HepG2 (cell line): Measurements from ENCODE around the gene MLYCD. TPM values are rescaled to one million over a fixed set of nuclear protein-coding genes. Genes with fewer than 3 reads are reported as not detected.

Experiments
- BRCA1 ChIP-seq: sonication (generic); formaldehyde crosslinking; IDR thresholded peaks from 2 replicates; pipeline ENCODE4 v1.4.0; 2020; ENCODE audit warnings: missing genetic modification reagents
- CERS6 ChIP-seq: sonication (generic); formaldehyde crosslinking; IDR thresholded peaks from 2 replicates; pipeline ENCODE4 v1.5.0; 2020; ENCODE audit warnings: missing genetic modification reagents
- GTF3A ChIP-seq: sonication (generic); formaldehyde crosslinking; conservative IDR thresholded peaks from 2 replicates; pipeline ENCODE4 v1.4.0; 2020; ENCODE audit warnings: mild to moderate bottlenecking, missing genetic modification reagents
- HNRNPLL ChIP-seq: fragments of 200-400 bp; formaldehyde crosslinking; IDR thresholded peaks from 2 replicates; pipeline ENCODE4 v1.6.1; 2017; ENCODE audit warnings: mild to moderate bottlenecking, low read depth, low read length; ENCODE audit not compliant: poor library complexity, severe bottlenecking
- MZF1 ChIP-seq: sonication (generic); formaldehyde crosslinking; IDR thresholded peaks from 2 replicates; pipeline ENCODE4 v1.8.1; 2023; ENCODE audit warnings: mild to moderate bottlenecking, missing genetic modification reagents, borderline replicate concordance
- PHF5A ChIP-seq: IDR thresholded peaks from one replicate; pipeline ENCODE4 v1.6.1; 2018; ENCODE audit warnings: low read depth, missing genetic modification reagents; ENCODE audit not compliant: unreplicated experiment
- SP140L ChIP-seq: sonication (generic); formaldehyde crosslinking; IDR thresholded peaks from 2 replicates; pipeline ENCODE4 v1.4.0; 2020; ENCODE audit warnings: missing genetic modification reagents, borderline replicate concordance
- ZBTB38 ChIP-seq: sonication (generic); formaldehyde crosslinking; IDR thresholded peaks from 2 replicates; pipeline ENCODE4 v1.5.1; 2020; ENCODE audit warnings: mild to moderate bottlenecking, missing genetic modification reagents
- ZNF160 ChIP-seq: sonication (generic); formaldehyde crosslinking; IDR thresholded peaks from 2 replicates; pipeline ENCODE4 v1.8.0; 2022; ENCODE audit warnings: mild to moderate bottlenecking, inconsistent platforms, missing genetic modification reagents
- ZNF335 ChIP-seq: sonication (generic); formaldehyde crosslinking; IDR thresholded peaks from 2 replicates; pipeline ENCODE4 v1.4.0; 2020; ENCODE audit warnings: missing genetic modification reagents
- polyA plus RNA-seq, 8 experiments: library from polyadenylated mRNA; depleted of rRNA in 3 of 8; stranded (reverse) in 7 of 8; unstranded in 1 of 8; fragments of >200 nt; fragmentation: Illumina TruSeq in 4 of 8; extraction: Trizol in 4 of 8; gene quantifications; 2 replicates each; pipeline versions ENCODE4 v1.2.1 to v1.2.3, GENCODE V29; 2011 to 2016; ENCODE audit warnings: low read depth in 4 of 8, missing spikeins in 1 of 8, mixed read lengths in 1 of 8; ENCODE audit not compliant: insufficient read depth in 1 of 8
- total RNA-seq, 5 experiments: library from RNA; depleted of rRNA; stranded (reverse); fragments of >200 nt; fragmentation: Illumina TruSeq; extraction: Trizol; gene quantifications; 2 replicates each; pipeline ENCODE4 v1.2.3, GENCODE V29; 2016; ENCODE audit warnings: low read depth in 1 of 5
- TF ChIP-seq, protein P1 (sequence below): fragments of 450-650 bp; IDR thresholded peaks from 2 replicates; pipeline ENCODE4 v1.6.1; 2016
- TF ChIP-seq, protein P2 (sequence below): sonication (generic); formaldehyde crosslinking; IDR thresholded peaks from 2 replicates; pipeline ENCODE4 v1.5.0; 2020; ENCODE audit warnings: mild to moderate bottlenecking, missing genetic modification reagents, borderline replicate concordance
- TF ChIP-seq, protein P3 (sequence below): sonication (generic); formaldehyde crosslinking; IDR thresholded peaks from 2 replicates; pipeline ENCODE4 v1.4.0; 2020; ENCODE audit warnings: low read depth, mild to moderate bottlenecking, missing genetic modification reagents
- TF ChIP-seq, protein P4 (sequence below): sonication (generic); formaldehyde crosslinking; IDR thresholded peaks from 2 replicates; pipeline ENCODE4 v1.4.0; 2020; ENCODE audit warnings: missing genetic modification reagents

MLYCD gene
- total and polyA plus RNA-seq, 2 of the 13 experiments (the other 11 are each of a cell fraction or from before 2014, with no cell fraction given), result 1.8 to 4.0 TPM

- TF ChIP-seq, protein P1, sequence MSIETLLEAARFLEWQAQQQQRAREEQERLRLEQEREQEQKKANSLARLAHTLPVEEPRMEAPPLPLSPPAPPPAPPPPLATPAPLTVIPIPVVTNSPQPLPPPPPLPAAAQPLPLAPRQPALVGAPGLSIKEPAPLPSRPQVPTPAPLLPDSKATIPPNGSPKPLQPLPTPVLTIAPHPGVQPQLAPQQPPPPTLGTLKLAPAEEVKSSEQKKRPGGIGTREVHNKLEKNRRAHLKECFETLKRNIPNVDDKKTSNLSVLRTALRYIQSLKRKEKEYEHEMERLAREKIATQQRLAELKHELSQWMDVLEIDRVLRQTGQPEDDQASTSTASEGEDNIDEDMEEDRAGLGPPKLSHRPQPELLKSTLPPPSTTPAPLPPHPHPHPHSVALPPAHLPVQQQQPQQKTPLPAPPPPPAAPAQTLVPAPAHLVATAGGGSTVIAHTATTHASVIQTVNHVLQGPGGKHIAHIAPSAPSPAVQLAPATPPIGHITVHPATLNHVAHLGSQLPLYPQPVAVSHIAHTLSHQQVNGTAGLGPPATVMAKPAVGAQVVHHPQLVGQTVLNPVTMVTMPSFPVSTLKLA, result peak; percentile 82
- TF ChIP-seq ZBTB38 (peak; percentile 79), MZF1 (no peak; the same call in 1 of the 2 replicates), HNRNPLL (peak; percentile 51), PHF5A (CRISPR knock-in tag) (peak; percentile 19), ZNF335 (CRISPR knock-in tag) (peak; percentile 94; the same call in 1 of the 2 replicates), BRCA1 (CRISPR knock-in tag) (peak; percentile 61; the same call in 1 of the 2 replicates), GTF3A (CRISPR knock-in tag) (0 out of 2 replicates have a peak, but pooled peaks have one; percentile 77), ZNF160 (CRISPR knock-in tag) (no peak), SP140L (CRISPR knock-in tag) (no peak), CERS6 (CRISPR knock-in tag) (no peak)
- TF ChIP-seq, protein P2, sequence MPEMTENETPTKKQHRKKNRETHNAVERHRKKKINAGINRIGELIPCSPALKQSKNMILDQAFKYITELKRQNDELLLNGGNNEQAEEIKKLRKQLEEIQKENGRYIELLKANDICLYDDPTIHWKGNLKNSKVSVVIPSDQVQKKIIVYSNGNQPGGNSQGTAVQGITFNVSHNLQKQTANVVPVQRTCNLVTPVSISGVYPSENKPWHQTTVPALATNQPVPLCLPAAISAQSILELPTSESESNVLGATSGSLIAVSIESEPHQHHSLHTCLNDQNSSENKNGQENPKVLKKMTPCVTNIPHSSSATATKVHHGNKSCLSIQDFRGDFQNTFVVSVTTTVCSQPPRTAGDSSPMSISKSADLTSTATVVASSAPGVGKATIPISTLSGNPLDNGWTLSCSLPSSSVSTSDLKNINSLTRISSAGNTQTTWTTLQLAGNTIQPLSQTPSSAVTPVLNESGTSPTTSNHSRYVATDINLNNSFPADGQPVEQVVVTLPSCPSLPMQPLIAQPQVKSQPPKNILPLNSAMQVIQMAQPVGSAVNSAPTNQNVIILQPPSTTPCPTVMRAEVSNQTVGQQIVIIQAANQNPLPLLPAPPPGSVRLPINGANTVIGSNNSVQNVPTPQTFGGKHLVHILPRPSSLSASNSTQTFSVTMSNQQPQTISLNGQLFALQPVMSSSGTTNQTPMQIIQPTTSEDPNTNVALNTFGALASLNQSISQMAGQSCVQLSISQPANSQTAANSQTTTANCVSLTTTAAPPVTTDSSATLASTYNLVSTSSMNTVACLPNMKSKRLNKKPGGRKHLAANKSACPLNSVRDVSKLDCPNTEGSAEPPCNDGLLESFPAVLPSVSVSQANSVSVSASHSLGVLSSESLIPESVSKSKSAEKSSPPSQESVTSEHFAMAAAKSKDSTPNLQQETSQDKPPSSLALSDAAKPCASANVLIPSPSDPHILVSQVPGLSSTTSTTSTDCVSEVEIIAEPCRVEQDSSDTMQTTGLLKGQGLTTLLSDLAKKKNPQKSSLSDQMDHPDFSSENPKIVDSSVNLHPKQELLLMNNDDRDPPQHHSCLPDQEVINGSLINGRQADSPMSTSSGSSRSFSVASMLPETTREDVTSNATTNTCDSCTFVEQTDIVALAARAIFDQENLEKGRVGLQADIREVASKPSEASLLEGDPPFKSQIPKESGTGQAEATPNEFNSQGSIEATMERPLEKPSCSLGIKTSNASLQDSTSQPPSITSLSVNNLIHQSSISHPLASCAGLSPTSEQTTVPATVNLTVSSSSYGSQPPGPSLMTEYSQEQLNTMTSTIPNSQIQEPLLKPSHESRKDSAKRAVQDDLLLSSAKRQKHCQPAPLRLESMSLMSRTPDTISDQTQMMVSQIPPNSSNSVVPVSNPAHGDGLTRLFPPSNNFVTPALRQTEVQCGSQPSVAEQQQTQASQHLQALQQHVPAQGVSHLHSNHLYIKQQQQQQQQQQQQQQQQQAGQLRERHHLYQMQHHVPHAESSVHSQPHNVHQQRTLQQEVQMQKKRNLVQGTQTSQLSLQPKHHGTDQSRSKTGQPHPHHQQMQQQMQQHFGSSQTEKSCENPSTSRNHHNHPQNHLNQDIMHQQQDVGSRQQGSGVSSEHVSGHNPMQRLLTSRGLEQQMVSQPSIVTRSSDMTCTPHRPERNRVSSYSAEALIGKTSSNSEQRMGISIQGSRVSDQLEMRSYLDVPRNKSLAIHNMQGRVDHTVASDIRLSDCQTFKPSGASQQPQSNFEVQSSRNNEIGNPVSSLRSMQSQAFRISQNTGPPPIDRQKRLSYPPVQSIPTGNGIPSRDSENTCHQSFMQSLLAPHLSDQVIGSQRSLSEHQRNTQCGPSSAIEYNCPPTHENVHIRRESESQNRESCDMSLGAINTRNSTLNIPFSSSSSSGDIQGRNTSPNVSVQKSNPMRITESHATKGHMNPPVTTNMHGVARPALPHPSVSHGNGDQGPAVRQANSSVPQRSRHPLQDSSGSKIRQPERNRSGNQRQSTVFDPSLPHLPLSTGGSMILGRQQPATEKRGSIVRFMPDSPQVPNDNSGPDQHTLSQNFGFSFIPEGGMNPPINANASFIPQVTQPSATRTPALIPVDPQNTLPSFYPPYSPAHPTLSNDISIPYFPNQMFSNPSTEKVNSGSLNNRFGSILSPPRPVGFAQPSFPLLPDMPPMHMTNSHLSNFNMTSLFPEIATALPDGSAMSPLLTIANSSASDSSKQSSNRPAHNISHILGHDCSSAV (CRISPR knock-in tag), result no peak
- TF ChIP-seq, protein P3, sequence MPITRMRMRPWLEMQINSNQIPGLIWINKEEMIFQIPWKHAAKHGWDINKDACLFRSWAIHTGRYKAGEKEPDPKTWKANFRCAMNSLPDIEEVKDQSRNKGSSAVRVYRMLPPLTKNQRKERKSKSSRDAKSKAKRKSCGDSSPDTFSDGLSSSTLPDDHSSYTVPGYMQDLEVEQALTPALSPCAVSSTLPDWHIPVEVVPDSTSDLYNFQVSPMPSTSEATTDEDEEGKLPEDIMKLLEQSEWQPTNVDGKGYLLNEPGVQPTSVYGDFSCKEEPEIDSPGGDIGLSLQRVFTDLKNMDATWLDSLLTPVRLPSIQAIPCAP (CRISPR knock-in tag), result no peak
- TF ChIP-seq, protein P4, sequence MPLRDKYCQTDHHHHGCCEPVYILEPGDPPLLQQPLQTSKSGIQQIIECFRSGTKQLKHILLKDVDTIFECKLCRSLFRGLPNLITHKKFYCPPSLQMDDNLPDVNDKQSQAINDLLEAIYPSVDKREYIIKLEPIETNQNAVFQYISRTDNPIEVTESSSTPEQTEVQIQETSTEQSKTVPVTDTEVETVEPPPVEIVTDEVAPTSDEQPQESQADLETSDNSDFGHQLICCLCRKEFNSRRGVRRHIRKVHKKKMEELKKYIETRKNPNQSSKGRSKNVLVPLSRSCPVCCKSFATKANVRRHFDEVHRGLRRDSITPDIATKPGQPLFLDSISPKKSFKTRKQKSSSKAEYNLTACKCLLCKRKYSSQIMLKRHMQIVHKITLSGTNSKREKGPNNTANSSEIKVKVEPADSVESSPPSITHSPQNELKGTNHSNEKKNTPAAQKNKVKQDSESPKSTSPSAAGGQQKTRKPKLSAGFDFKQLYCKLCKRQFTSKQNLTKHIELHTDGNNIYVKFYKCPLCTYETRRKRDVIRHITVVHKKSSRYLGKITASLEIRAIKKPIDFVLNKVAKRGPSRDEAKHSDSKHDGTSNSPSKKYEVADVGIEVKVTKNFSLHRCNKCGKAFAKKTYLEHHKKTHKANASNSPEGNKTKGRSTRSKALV (CRISPR knock-in tag), result peak; percentile 63; the same call in 1 of the 2 replicates
These were observed 54.3 kb downstream of the MLYCD start, which contains the start of gene OSGIN1 (continued) for GRCh38 chr16:83952940-83953795.
